ENCODE data around the gene TRMU. TPM values are rescaled to one million over a fixed set of nuclear protein-coding genes. Genes with fewer than 3 reads are reported as not detected.

Gene TRMU
- total RNA-seq, 3 donors from 2014 or later (not counting 1 experiment from before 2014, with no cell fraction given) = 54.5 to 77.9 (median 58.4) TPM

- H3K27ac ChIP-seq (ENCODE audit: low read length) = no peak overlapping the region
- Mint-ChIP-seq H3K36me3 (no peaks in the 10 kb centered on the region), H3K4me1 (peaks cover 21 to 27% of the 10 kb centered on the region in 2 donors), H3K4me3 (no peak overlapping the region), H3K9me3 (no peaks in the 10 kb centered on the region), H3K27me3 (ENCODE audit: low read depth in 2 of 2) (peaks cover 9 to 19% of the 10 kb centered on the region in 2 donors), H3K27ac (no peak overlapping the region)
- H3K9me3 ChIP-seq (ENCODE audit: control insufficient read depth, insufficient read depth, low read length) = no peaks in the 10 kb centered on the region
- TF ChIP-seq, protein P1, sequence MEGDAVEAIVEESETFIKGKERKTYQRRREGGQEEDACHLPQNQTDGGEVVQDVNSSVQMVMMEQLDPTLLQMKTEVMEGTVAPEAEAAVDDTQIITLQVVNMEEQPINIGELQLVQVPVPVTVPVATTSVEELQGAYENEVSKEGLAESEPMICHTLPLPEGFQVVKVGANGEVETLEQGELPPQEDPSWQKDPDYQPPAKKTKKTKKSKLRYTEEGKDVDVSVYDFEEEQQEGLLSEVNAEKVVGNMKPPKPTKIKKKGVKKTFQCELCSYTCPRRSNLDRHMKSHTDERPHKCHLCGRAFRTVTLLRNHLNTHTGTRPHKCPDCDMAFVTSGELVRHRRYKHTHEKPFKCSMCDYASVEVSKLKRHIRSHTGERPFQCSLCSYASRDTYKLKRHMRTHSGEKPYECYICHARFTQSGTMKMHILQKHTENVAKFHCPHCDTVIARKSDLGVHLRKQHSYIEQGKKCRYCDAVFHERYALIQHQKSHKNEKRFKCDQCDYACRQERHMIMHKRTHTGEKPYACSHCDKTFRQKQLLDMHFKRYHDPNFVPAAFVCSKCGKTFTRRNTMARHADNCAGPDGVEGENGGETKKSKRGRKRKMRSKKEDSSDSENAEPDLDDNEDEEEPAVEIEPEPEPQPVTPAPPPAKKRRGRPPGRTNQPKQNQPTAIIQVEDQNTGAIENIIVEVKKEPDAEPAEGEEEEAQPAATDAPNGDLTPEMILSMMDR (IDR thresholded peaks at IDR 0.05) = no peak
- no peak for DNase-seq
- no peaks in the 10 kb centered on the region for H3K27me3 ChIP-seq (ENCODE audit: control insufficient read depth, insufficient read depth, low read length)
- intact Hi-C loops (cut with micrococcal nuclease) = no loop called here
- ATAC-seq = no peak
- H3K4me1 ChIP-seq (ENCODE audit: control insufficient read depth, insufficient read depth, low read length) = peaks cover 34% of the 10 kb centered on the region
- H3K36me3 ChIP-seq (ENCODE audit: control insufficient read depth, insufficient read depth, low read length) = no peaks in the 10 kb centered on the region
- whole genome bisulfite sequencing (ENCODE audit: insufficient coverage) = 94% methylated on average over 8 of the region's 8 CpGs
- H3K4me3 ChIP-seq (ENCODE audit: low read length) = no peak overlapping the region
Measured at GRCh38 chr22:46406349-46406748, 70.8 kb downstream of the TRMU start.

- Histone ChIP-seq H3K4me1 (ENCODE audit: control insufficient read depth, insufficient read depth, low read length) (peaks cover 29% of the 10 kb centered on the region), H3K36me3 (ENCODE audit: control insufficient read depth, insufficient read depth, low read length) (no peaks in the 10 kb centered on the region), H3K4me3 (ENCODE audit: low read length) (no peak overlapping the region), H3K9me3 (ENCODE audit: control insufficient read depth, insufficient read depth, low read length) (no peaks in the 10 kb centered on the region), H3K27ac (ENCODE audit: low read length) (no peak overlapping the region), H3K27me3 (ENCODE audit: control insufficient read depth, insufficient read depth, low read length) (no peaks in the 10 kb centered on the region)
- WGBS (ENCODE audit: insufficient coverage) = 95% methylated on average over 15 of the region's 15 CpGs
- Mint-ChIP-seq H3K4me3 (no peak overlapping the region), H3K9me3 (no peaks in the 10 kb centered on the region), H3K36me3 (no peaks in the 10 kb centered on the region), H3K27ac (no peak overlapping the region), H3K4me1 (peaks cover 21 to 27% of the 10 kb centered on the region in 2 donors), H3K27me3 (ENCODE audit: low read depth in 2 of 2) (peaks cover 9 to 19% of the 10 kb centered on the region in 2 donors)
- intact Hi-C loops (cut with micrococcal nuclease) = no loop called here
- TF ChIP-seq, protein P1 (IDR thresholded peaks at IDR 0.05) = no peak
- no peak for DNase-seq
- ATAC-seq = no peak
Measured at GRCh38 chr22:46406791-46407190, 71.3 kb downstream of the TRMU start.

Other genes starting within 250 kb of the TRMU start
- 10 to 100 TPM; 20.1 to 27.8 (median 27.0) TPM for gene PPARA, start 185.2 kb upstream of the TRMU start, total RNA-seq
- 10 to 100 TPM in 1 of 3 donors, 1 to 10 TPM in 2; 5.0 to 11.4 (median 7.2) TPM for gene CDPF1, start 85.4 kb upstream of the TRMU start, total RNA-seq
- under 1 TPM; 0.07 to 0.25 (median 0.20) TPM for gene PKDREJ, start 72.4 kb upstream of the TRMU start, total RNA-seq
- gene TTC38, start 67.7 kb upstream of the TRMU start, total RNA-seq = 100 to 1,000 TPM; 251 to 313 (median 312) TPM
- 1 to 10 TPM; 2.7 to 4.0 (median 2.9) TPM for gene GTSE1, start 38.8 kb upstream of the TRMU start, total RNA-seq
- gene CELSR1, start 201.9 kb downstream of the TRMU start, total RNA-seq = 1 to 10 TPM in 2 of 3 donors, under 1 TPM in 1; 0.89 to 3.9 (median 1.9) TPM